Nephron (organoid): ENCODE data around the gene CELF4.
A peak's percentile ranks its signal among the peaks of the same experiment; 100 is the strongest.

Source experiments
- H3K27ac Mint-ChIP-seq, 3 experiments: 2 replicates each; pipeline ENCODE4 v1.8.0; 2020; ENCODE audit warnings: mixed read lengths in 3 of 3, mild to moderate bottlenecking in 2 of 3, moderate library complexity in 1 of 3
- H3K27me3 Mint-ChIP-seq: 2 replicates; pipeline ENCODE4 v1.8.0; 2021; ENCODE audit warnings: low read depth, mild to moderate bottlenecking, moderate library complexity, mixed read lengths
- H3K36me3 Mint-ChIP-seq: 2 replicates; pipeline ENCODE4 v1.8.0; 2020; ENCODE audit warnings: low read depth, mixed read lengths
- H3K4me1 Mint-ChIP-seq: 2 replicates; pipeline ENCODE4 v1.8.0; 2020; ENCODE audit warnings: mixed read lengths
- H3K4me3 Mint-ChIP-seq, 3 experiments: 2 replicates each; pipeline ENCODE4 v1.8.0; 2020; ENCODE audit warnings: mild to moderate bottlenecking in 3 of 3, mixed read lengths in 3 of 3, moderate library complexity in 2 of 3
- H3K9me3 Mint-ChIP-seq: 2 replicates; pipeline ENCODE4 v1.8.0; 2020; ENCODE audit warnings: mixed read lengths
- CTCF ChIP-seq, 3 experiments: fragments of 200-600 bp; sonication (generic); IDR thresholded peaks; one replicate each; pipeline ENCODE4 v1.5.0; 2021; ENCODE audit warnings: antibody characterized with exemption in 3 of 3; ENCODE audit not compliant: unreplicated experiment in 3 of 3

CELF4 gene

GRCh38 chr18:37483221-37483971 is 82.2 kb downstream of the CELF4 start:
- Mint-ChIP-seq H3K9me3 (no peaks in the 10 kb centered on the region), H3K27ac (no peak overlapping the region), H3K4me1 (peaks cover 36% of the 10 kb centered on the region), H3K4me3 (peak overlapping the region in 1 of 3 experiments; percentile 34), H3K27me3 (peaks cover 82% of the 10 kb centered on the region), H3K36me3 (no peaks in the 10 kb centered on the region)
- no peak for TF ChIP-seq CTCF (IDR thresholded peaks at IDR 0.05; ENCODE audit: unreplicated experiment in 3 of 3)

- TF ChIP-seq CTCF (IDR thresholded peaks at IDR 0.05; ENCODE audit: unreplicated experiment in 3 of 3) = no peak
- Mint-ChIP-seq H3K36me3 (no peaks in the 10 kb centered on the region), H3K4me1 (peaks cover 27% of the 10 kb centered on the region), H3K27ac (no peak overlapping the region), H3K4me3 (no peak overlapping the region), H3K9me3 (no peaks in the 10 kb centered on the region), H3K27me3 (peaks cover 79% of the 10 kb centered on the region)
Observed at GRCh38 chr18:37482433-37482832, 83.2 kb downstream of the CELF4 start.

- H3K9me3 Mint-ChIP-seq = no peaks in the 10 kb centered on the region
- peak overlapping the region in 1 of 3 experiments; percentile 1 for H3K4me3 Mint-ChIP-seq
- no peak overlapping the region for H3K27ac Mint-ChIP-seq
- H3K4me1 Mint-ChIP-seq = peaks cover 22% of the 10 kb centered on the region
- peaks cover 79% of the 10 kb centered on the region for H3K27me3 Mint-ChIP-seq
- TF ChIP-seq CTCF (IDR thresholded peaks at IDR 0.05; ENCODE audit: unreplicated experiment in 3 of 3) = no peak
- H3K36me3 Mint-ChIP-seq = no peaks in the 10 kb centered on the region
Observed at GRCh38 chr18:37482002-37482401, 83.6 kb downstream of the CELF4 start.

GRCh38 chr18:37481491-37481890 is 84.1 kb downstream of the CELF4 start:
- H3K36me3 Mint-ChIP-seq = no peaks in the 10 kb centered on the region
- H3K27me3 Mint-ChIP-seq = peaks cover 78% of the 10 kb centered on the region
- no peak overlapping the region for H3K4me3 Mint-ChIP-seq
- H3K27ac Mint-ChIP-seq = no peak overlapping the region
- peaks cover 19% of the 10 kb centered on the region for H3K4me1 Mint-ChIP-seq
- no peaks in the 10 kb centered on the region for H3K9me3 Mint-ChIP-seq
- no peak for TF ChIP-seq CTCF (IDR thresholded peaks at IDR 0.05; ENCODE audit: unreplicated experiment in 3 of 3)

- H3K4me3 Mint-ChIP-seq = no peak overlapping the region
- H3K9me3 Mint-ChIP-seq = no peaks in the 10 kb centered on the region
- no peak for TF ChIP-seq CTCF (IDR thresholded peaks at IDR 0.05; ENCODE audit: unreplicated experiment in 3 of 3)
- no peak overlapping the region for H3K27ac Mint-ChIP-seq
- no peaks in the 10 kb centered on the region for H3K36me3 Mint-ChIP-seq
- H3K27me3 Mint-ChIP-seq = peaks cover 77% of the 10 kb centered on the region
- peaks cover 17% of the 10 kb centered on the region for H3K4me1 Mint-ChIP-seq
Observed at GRCh38 chr18:37481072-37481471, 84.5 kb downstream of the CELF4 start.
